IPS DF 4.7 (cell line): ENCODE data around the gene TUBB8.
"Not testable (repeated sequence)": the region's sequence is repeated elsewhere in the genome, so short reads cannot be mapped to it uniquely, and the experiment has no call there.

Experiments
- DNase-seq: peaks from one replicate; pipeline ENCODE4 v3.0.0-alpha.2; 2013; ENCODE audit warnings: low spot score; ENCODE audit errors: extremely low read depth

The TUBB8 gene

DNA sequence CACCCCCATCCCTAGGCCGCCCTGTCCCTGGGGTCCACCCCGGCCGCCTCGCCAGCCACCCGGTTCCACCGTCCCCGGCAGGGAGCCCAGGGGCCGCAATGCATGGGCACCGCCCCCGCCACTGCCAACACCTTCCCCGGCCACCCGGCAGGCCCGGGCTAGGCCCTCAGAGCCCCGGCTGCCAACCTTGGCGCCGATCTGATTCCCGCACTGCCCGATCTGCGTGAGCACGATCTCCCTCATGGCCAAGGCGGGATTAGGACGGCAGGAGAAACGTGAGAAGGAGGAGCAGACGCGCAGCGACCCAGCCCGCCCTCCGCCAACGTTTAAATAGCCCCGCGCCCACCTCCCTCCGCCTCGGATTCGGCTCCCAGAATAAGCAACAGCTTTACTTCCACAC is at the start of gene TUBB8:
TSS of gene TUBB8 (minus strand) at position 301 of the 400 bp plus-strand sequence. CDS start at position 243, 58 bp downstream.
- DNase-seq, result no peak

- DNase-seq, result no peak
Measured at GRCh38 chr10:96466-96865, 47.4 kb upstream of the TUBB8 start.

DNA sequence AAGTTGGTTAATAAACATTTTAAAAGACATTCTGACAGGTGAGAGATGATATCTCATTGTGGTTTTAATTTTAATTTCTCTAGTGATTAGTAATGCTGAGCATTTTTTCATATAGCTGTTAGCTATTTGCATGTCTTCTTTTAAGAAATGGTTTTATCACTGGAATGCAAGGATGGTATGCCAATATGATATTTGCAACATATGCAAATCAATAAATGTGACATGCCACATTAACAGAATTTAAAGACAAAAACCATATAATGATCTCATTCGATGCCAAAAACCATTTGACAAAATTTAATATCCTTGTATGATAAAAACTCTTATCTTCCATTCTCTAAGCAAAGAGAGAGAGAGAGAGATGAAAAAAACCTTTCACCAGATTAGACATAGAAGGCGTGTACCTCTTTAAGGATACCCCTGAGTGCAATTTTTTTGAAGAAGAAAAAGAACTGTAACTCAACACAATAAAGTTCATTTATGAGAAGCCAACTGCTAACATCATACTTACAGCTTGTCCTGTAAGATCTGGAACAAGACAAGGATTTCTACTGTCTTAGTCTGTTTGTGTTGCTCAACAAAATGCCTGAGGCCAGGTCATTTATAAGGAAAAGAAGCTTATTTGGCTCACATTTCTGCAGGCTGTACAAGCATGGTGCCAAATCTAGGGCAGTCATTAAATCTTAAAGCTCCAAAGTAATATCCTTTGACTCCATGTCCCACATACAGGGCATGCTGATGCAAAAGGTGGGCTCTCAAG is 46.4 kb upstream of the TUBB8 start:
- no peak for DNase-seq

DNA sequence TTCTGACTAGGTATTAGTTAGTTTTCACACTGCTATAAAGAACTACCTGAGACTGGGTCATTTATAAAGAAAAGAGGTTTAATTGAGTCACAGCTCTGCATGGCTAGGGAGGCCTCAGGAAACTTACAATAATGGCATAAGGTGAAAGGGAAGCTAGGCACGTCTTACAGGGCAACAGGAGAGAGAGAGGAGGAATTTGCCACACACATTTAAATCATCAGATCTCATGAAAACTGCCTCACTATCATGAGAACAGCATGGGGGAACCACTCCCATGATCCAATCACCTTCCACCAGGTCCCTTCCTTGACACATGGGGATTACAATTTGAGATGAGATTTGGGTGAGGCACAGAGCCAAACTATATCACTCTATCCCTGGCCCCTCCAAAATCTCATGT is 45.5 kb upstream of the TUBB8 start:
- DNase-seq, result no peak

- DNase-seq, result no peak
Measured at GRCh38 chr10:92846-93245, 43.8 kb upstream of the TUBB8 start.

GRCh38 chr10:92153-92552 is 43.1 kb upstream of the TUBB8 start:
- DNase-seq, result no peak

DNA sequence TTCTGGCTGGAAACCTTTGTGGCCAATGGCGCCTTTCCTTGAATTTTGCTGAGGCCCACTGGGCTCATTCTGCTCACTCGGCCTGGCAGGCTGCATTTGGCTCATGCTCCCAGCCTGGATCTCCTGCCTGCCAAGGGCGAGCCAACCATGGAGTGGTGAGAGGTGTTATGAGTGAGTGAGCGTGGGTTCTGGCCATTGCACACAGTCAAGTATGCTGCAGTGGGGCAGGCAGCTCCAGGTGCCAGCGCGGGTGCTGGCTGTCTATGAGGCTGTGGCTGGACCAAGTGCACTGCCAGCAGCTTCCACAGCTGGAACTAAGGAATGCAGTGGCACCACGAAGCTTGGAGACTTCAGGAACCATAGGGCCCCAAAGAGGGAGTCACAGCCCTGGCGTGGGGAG is 42.2 kb upstream of the TUBB8 start:
- DNase-seq, result no peak

GRCh38 chr10:90161-90560 is 41.1 kb upstream of the TUBB8 start:
- no peak for DNase-seq

GRCh38 chr10:89248-89647 is 40.2 kb upstream of the TUBB8 start:
- DNase-seq, result no peak

DNA sequence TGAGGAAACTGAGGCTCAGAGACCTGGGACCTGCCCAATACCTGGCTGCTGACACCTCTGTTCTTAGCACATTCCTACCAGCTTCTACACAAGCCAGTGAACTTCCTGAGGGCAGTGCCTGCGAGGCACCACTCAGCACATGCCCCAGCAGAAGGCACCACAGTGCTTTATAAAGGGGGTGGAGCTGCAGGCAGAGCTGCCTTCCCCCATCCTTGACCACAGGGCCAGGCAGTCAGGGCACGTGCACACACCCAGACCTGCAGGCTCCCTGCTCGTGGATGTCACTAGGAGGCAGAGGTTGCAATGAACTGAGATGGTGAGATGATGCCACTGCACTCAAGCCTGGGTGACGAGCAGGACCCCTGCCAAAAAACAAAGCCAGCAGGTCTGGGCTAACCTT is 39.2 kb upstream of the TUBB8 start:
- DNase-seq, result no peak

- DNase-seq, result no peak
Measured at GRCh38 chr10:87177-88080, 38.3 kb upstream of the TUBB8 start.

DNA sequence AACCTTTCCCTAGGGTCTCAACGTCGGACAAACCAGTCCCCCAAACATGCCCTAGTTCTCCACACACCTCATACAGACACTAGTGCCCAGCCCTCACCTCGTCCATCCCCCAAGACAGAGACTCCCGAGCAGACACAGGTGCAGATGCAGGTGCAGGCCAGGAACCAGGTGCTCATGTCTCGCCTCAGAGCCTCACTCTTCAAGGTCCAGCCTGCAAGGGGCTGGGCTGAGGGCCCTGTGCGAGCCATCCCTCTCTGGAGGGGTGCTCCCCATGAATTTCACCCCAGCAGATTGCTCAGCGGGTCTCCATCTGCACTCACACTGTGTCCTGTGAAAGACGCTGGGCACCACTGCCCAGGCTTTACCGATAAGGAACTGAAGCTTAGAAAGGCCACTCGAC is 36.9 kb upstream of the TUBB8 start:
- no peak for DNase-seq

DNA sequence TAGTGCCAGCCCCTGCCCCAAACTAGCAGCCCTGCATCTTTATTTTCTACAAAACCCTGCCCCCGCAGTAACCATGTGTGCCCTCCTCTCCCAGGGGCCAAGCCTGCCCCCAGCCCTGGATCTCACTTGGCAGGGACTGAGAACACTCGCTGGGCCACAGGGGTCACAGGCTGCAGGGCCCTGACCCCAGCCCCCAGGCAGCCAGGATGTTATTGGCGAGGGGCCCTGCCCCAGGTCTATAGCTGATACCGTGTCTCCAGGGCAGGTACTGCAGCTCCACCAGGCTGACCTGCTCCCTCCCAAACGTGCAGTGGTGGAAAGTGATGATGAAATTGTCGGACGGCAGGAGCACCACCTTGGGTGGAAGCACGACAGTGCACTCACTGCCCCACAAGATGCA is 35.9 kb upstream of the TUBB8 start:
- DNase-seq, result no peak

GRCh38 chr10:83930-84530 is 34.9 kb upstream of the TUBB8 start:
- DNase-seq, result no peak

DNA sequence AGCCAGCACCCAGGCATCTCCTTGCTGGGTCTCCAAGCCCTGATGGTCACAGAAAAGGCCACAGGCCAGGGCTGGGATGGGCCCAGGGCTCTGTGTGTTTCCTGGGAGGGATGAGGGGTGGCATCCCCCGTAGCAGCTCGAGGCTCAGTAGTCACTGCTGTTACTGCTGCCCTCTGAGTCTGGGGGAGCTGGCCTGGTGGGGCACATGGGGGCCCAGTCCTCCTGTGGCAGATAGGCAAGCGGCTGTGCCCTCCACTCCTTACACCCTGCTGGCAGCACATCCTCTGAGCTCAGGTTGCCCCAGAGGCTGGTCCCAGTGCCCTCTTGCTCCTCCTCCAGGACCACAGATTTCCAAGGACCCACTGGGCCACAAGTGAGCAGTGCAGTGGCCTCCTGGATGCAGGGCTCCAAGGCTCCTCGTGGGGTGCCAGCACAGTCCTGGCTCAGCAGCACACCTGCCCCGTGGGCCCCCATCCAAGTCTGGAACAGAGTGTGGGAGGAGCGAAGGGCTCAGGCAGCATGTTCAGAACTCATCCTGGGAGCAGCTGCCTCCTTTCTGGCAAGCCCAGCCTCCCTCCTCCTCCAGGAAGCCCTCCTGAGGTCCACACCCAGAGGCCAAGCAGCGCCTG is 31.5 kb upstream of the TUBB8 start:
- no peak for DNase-seq

DNA sequence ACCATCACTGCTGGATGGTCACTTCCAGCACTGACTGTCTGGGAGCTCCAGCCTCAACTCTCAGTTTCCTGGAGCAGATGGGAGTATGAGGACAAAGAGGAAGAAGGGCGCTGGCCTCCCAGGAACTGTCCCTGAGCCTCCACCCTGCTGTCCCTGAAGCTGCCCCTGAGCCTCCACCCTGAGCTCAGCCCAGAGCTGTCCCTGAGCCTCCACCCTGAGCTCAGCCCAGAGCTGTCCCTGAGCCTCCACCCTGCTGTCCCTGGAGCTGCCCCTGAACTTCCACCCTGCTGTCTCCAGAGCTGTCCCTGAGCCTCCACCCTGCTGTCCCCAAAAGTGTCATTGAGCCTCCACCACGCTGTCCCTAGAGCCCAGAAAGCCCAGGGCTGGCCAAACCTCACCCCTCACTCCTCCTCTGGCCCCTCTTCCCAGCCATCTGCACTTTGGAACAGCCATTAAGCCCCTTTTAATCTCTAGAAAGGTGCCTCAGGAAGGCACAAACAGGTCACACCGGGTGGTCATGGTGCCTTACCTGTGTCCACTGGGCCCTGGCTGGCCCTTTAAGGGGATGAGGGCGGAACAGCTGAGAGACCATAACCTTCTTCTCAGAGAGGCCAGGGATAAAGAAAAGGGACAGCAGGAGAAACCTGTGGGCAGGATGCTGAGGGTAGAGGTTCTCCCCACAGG is 30.6 kb upstream of the TUBB8 start:
- no peak for DNase-seq

DNA sequence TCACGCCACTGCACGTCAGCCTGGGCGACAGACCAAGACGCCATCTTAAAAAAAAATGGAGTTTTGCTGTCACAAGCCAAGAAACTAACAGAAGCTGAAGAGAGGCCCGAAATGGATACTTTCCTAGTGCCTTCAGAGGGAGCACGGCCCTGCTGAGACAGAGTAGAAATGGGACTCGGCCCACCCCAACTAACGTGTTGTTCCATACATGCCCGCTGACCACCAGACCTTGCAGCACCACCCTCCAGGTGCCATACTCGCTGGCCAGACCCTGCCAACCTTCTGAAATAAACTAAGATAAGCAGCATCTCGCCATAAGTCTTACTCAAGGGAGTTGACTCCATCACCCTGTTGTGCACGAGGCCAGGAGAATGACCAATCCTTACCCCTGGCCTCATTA is 29.5 kb upstream of the TUBB8 start:
- no peak for DNase-seq

GRCh38 chr10:74266-74621 is 25.1 kb upstream of the TUBB8 start:
- DNase-seq, result not testable (repeated sequence)

DNA sequence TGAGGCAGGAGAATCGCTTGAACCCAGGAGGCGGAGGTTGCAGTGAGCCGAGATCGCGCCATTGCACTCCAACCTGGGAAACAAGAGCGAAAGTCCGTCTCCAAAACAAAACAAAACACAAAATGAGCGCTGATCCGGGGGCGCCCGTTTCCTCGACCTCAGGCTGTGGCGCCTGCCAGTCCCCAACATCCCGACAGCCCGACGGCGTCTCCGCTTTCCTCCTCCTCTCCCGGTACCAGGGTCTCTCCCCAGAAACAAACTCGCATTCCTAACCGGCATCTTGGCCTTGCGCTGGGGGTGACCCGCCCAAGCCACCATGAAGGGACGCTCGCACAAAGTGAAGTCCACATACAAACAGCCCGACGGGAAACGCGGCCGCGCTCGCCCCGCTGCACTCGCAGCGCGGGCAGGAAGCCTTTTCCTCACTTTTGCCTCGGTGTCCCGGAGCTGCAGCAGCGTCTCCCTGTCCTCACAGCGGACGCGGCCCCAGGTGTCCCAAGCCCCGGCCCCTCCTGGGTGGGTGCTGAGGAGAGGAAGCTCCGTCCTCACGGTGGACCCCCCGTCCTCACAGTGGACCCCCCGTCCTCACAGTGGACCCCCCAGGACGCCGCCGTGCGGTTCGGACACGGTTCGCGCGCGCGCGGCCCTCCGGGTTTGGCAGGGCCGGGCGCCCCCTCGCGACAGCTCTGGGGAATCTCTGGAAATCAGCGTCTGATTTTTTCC is 24.6 kb upstream of the TUBB8 start:
- not testable (repeated sequence) for DNase-seq

DNA sequence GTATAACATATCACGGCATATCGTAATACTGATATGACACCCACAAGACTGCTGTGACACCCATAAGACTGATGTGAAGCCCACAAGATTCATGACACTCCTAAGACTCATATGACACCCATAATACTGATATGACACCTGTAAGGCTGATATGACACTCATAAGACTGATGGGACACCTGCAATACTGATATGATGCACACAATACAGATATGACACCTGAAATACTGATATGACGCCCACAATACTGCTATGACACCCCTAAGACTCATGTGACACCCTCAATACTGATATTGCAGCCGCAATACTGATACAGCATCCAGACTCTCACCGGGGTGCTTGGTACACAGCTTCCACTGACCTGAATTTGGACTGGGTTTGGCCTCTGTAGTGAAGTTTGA is 19.1 kb upstream of the TUBB8 start:
- DNase-seq, result not testable (repeated sequence)

DNA sequence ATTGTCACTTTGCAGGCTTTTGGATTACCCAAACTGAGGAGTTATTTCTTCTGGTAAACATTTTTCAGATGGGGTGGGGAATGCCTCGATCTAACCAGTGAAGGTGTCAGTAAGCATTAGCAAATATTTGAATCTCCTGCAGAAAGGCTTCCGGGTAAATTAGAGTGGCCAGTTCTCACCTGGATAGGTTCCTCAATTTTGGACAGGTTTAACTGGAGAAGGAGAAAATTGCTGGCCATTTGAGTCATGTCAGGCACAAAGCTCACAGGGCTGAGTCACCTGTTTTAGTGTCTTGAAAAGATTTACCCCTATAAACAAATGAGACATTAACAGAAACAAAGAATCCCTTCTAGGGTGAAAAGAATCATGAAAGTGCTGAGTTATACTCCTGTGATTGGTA is 830 bp upstream of the TUBB8 start:
- not testable (repeated sequence) for DNase-seq
